Kidney capillary endothelial cell (primary cell): ENCODE results near the gene PIK3R3.
"Not testable (repeated sequence)": the region's sequence is repeated elsewhere in the genome, so short reads cannot be mapped to it uniquely, and the experiment has no call there.

Experiments used
- DNase-seq: peaks from one replicate; pipeline ENCODE4 v3.0.0-alpha.2; 2018; ENCODE audit warnings: low spot score

Gene PIK3R3

DNA sequence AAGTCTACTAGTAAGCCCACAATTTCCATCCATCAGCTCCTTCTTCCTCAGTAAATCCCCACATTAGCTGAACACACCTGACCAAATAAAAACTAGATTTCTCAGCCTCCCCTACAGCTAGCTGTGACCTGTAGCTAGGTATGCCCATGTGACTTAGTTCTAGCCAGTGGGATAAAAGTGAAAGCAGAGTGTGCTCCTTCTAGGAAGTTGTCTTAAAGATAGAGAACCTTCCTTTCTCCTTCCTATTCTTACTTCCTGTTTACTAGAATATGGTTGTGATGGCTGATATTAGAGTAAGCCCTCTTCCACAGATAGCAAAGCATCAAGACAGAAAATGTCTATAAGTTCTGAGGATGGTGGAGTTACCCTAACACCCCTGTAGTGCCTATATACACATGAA lies 67.0 kb downstream of the PIK3R3 start:
- no peak for DNase-seq

DNA sequence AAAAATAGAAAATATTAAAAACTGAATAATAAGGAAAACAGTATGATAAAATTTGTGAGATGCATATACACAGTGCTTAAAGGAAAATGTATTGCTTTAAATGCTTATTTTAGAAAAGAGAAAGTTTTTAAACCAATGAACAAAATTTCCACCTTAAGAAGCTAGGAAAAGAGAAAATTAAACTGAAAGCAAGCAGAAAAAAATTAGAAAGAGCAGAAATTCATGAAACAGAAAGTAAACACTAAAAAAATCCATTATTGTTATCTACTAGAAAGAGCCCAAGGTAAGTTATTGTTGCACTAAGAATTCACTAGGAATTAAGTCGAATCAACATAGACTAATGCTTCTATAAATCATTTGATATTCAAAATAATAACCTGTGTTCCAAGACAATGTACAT lies 67.7 kb downstream of the PIK3R3 start:
- DNase-seq: no peak

DNA sequence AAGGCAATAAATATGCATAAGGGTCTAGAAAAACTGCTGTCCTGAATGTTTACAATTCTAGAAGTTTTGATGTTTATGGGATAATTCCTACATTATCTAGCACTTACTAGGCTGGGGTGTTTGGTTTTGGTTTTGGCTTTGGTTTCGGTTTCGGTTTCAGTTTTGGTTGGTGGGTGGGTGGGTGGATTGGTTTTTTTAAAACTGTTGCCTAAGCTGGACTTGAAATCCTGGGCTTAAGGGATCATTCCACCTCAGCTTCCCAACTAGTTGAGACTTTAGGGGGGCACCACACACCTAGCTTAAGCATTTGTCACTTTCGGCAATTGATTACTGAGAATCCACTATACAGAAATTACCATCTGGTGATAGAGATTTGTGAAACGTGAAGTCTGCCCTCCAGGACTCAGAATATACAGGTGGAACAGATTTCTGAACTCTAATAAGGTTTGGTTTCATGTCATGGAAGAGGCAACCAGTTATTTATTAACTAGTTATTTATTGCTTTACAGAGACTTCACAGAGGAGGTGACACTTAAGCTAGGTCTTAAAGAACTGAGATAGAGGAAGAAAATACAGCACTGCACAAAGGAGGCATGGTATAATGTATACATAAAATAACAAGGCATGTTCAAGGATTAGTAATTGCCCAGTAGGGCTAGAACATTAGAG lies 69.6 kb downstream of the PIK3R3 start:
- no peak for DNase-seq

DNA sequence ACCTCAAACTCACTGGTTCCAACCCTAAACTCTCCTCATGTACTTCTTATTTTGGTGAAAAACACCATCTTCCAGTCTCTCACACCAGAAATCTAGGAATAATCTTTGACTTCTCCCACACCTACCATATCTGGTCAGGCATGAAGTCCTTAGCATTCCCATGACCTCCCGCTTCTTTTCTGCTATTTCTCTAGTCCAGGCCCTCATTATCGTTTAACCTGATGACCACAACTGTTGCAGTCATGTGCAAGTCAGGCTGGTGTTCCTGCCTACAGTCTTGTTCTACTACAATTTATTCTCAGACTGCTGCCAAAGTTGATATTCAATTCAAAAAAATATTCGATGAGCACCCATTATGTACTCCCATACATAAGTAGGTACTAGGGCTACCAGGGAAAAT lies 71.3 kb downstream of the PIK3R3 start:
- no peak for DNase-seq

DNA sequence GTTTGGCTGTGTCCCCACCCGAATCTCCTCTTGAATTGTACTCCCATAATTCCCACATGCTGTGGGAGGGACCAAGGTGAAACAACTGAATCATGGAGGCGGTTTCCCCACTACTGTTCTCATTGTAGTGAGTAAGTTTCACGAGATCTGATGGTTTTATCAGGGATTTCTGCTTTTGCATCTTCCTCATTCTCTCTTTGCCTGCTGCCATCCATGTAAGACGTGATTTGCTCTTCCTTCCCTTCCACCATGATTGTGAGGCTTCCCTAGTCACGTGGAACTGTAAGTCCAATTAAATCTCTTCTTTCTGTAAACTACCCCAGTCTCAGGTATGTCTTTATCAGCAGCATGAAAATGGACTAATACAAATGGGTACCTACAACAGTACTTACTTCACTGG lies 73.5 kb downstream of the PIK3R3 start:
- no peak for DNase-seq

DNA sequence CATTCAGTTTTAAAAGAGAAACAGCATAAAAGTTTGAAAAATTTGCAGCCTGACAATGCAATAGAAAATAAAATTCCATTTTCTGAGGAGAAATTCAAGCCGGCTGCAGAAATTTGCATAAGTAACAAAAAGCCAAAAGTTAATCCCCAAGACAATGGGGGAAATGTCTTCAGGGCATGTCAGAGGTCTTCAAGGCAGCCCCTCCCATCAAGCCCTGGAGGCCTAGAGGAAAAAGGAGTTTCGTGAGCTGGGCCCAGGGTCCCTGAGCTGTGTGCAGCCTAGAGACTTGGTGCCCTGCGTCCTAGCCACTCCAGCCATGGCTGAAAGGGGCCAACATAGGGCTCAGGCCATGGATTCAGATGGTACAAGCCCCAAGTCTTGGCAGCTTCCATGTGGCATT lies 74.6 kb downstream of the PIK3R3 start:
- no peak for DNase-seq

DNA sequence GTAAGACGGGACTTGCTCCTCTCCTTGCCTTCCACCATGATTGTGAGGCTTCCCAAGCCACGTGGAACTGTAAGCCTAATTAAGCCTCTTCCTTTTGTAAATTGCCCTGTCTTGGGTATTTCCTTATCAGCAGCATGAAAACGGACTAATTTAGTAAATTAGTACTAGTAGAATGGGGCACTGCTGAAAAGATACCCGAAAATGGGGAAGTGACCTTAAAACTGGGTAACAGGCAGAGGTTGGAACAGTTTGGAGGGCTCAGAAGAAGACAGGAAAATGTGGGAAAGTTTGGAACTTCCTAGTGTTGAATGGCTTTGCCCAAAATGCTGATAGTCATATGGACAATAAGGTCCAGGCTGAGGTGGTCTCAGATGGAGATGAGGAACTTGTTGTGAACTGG lies 75.2 kb downstream of the PIK3R3 start:
- DNase-seq: not testable (repeated sequence)

DNA sequence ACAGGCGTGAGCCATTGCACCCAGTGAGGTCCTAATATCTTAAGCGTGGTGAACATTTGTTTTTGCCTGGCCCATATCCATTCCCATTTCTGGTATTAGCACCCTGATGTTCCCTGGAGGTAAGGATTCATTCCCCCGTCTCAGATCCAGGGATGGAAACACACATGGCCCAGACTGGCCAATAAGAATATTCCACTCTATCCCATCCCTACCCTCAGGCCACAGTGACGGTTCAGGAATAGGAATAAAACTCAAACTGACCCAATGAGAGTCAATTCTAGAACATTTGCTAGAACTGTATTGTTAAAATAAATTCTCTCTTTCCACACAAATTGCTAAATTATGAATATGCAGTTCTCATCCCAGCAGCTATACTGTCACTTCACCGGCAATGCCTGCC lies 76.1 kb downstream of the PIK3R3 start:
- DNase-seq: no peak

DNA sequence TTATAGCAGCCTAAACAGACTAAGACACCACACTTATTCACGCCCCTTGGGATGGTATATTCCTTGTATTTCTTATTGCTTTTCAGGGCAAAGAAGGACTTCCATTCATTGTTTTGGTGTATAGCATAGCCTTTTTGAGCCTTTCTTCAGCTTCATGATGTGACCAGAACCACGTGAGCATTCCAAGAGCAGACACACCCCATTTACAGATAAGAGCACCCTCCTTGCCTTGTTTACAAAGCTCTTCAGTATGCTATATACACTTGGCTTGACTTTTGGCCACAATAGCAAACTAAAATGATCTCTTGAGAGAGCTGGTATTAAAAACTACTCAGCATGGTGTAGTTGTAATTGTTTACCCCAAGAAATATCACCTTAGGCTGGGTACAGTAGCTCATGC lies 78.7 kb downstream of the PIK3R3 start:
- no peak for DNase-seq

DNA sequence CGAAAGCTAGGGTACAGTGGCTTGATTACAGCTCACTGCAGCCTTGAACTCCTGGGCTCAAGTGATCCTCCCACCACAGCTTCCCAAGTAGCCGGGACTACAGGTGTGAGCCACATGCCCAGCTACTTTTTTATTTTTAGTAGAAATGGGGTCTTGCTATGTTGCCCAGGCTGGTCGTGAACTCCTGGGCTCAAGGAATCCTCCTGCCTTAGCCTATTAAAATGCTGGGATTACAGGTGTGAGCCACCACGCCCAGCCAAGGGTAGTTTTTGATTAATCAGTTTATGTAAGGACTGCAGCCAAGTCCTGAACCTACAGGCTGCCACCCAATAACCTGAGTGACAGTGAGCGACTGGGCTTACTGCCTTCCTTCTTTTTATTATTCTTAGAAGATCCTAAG lies 88.3 kb downstream of the PIK3R3 start:
- DNase-seq: no peak

DNA sequence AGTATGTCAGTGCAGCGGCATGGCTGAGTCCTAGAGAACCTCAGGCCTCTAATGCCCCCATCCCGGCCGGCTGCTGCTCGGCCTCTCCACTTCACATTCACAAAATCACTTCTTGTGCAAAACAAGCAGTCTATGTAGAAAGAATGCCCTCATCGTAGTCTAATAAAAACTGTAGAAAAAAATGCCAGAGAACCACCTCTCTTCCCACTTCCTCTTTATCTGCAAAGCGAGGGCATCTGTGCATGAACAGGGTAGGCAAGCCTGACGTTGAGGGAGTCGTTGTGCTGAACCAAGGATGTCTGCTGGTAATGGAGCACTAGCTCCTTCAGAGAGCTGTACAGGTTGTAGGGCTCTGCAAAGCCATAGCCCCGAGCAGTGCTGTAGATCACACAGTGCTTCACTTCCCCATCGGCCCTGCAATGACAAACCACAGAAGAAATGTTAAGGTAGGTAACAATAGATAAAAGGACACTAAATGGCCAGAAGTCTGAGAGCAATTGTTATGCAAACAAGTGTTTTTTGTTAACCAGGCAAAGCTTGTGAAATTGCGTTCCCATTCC lies 88.9 kb downstream of the PIK3R3 start:
- DNase-seq: no peak

DNA sequence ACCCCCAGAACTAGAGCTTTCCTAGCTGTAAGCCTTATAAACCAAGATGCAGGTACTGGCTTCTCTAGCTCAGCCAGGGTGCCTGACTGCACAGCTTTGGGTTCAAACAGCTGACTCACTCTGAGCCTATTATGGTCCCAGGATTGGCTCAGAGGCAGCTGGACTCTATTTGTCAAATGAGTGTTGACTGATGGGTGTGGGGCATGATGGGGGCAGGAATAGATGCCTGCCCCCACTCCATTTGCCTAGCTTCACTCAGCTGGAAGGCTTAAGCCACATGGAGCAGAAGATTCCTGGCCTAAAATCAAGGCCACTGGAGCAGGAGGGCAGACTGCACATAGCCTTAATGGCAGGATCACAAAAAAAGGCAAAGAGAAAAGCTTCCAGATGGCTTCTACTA lies 90.5 kb downstream of the PIK3R3 start:
- DNase-seq: no peak

DNA sequence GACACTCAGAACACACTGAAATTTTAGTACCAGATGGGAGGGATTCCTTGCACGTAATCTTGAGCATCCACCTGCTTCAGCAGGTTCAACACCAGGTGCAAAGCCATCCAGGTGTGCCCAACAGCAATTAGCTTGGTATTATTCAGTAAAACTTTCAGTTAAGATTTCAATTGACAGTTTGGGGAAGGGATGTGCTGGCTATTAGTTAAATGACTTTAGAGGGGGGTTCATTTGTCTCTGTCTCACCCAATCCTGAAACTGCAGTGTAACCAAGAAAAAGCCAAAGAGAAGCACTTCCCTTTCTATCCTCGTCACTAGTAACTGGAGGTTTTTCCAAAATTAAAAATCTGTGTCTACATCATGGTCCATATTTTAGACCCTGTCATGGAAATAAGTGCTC lies 90.9 kb downstream of the PIK3R3 start:
- no peak for DNase-seq

DNA sequence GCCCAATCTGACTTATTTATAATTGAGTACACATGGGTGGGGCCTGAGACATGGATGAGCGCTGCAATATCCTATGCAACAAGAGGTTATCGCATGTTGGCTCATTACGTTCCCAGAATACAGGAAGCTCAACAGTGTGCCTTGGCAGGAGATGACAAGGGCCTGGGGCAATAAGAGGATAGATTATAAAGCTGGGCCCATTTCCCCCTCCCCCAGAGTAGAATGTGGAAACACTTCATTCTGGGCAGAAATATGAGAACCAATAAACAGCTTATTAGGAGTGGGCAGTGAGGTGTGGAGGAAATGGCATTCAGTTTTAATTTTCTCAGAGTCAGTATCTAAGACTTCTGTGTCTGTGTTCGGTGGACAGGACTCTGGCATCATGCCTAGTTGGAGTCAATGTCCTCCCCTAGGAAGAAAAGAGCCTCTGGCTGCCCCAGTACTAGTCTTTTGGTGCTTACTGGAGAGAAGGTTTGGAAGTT lies 92.8 kb downstream of the PIK3R3 start:
- DNase-seq: peak; percentile 70

DNA sequence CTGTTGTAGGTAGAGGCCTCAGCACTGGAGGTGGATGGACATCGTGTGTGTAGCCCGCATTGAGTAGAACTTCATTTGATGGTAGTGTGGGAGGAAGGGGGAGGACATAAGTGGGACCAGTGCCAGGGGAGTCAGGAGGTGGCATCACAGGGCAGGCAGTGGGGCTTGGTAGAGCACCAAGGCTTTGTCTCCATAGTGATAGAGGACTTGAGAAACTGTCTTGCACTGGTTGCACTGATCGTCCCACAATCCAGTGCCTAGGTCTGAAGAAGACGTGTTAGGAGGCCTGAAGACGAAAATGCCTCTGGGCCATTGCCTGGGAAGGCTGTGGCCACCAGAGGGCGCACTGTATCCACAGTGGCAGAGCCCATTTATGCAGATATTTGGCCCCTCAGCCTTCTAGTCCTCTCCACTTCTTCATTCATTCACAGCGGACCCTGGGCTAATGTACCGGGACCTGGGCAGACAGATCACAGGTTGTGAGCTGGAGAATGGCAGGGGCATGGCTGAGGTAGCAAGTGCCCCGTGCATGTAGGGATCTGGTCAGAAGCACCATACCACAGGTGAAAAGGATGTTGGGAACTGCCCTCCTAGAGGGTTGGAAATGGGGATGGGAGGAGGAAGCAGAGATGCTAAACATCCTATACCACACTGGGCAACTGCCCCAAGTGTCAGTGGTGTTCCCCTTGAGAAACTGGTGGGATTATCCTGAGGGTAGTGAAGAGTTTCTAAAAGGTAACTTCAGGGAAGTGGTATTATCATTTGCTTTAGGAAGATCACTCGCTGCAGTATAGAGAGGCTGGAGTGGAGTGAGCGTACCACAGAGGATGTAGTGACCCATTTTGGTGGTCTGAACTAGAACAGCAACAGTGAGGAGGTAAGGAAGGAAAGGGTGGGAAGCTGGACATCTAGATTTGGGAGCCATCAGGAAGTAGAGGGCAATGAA lies 95.3 kb downstream of the PIK3R3 start:
- DNase-seq: peak; percentile 76

DNA sequence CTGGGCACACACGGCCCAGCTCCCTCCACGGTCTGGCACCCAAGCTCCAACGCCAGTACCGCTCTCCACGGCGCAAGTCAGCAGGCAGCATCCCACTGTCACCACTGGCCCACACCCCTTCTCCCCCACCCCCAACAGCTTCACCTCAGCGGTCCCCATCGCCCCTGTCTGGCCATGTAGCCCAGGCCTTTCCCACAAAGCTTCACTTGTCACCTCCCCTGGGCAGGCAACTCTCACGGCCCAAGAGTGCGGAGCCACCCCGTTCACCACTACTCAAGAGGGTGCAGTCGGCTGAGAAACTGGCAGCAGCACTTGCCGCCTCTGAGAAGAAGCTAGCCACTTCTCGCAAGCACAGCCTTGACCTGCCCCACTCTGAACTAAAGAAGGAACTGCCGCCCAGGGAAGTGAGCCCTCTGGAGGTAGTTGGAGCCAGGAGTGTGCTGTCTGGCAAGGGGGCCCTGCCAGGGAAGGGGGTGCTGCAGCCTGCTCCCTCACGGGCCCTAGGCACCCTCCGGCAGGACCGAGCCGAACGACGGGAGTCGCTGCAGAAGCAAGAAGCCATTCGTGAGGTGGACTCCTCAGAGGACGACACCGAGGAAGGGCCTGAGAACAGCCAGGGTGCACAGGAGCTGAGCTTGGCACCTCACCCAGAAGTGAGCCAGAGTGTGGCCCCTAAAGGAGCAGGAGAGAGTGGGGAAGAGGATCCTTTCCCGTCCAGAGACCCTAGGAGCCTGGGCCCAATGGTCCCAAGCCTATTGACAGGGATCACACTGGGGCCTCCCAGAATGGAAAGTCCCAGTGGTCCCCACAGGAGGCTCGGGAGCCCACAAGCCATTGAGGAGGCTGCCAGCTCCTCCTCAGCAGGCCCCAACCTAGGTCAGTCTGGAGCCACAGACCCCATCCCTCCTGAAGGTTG lies 97.6 kb downstream of the PIK3R3 start:
- DNase-seq: no peak

DNA sequence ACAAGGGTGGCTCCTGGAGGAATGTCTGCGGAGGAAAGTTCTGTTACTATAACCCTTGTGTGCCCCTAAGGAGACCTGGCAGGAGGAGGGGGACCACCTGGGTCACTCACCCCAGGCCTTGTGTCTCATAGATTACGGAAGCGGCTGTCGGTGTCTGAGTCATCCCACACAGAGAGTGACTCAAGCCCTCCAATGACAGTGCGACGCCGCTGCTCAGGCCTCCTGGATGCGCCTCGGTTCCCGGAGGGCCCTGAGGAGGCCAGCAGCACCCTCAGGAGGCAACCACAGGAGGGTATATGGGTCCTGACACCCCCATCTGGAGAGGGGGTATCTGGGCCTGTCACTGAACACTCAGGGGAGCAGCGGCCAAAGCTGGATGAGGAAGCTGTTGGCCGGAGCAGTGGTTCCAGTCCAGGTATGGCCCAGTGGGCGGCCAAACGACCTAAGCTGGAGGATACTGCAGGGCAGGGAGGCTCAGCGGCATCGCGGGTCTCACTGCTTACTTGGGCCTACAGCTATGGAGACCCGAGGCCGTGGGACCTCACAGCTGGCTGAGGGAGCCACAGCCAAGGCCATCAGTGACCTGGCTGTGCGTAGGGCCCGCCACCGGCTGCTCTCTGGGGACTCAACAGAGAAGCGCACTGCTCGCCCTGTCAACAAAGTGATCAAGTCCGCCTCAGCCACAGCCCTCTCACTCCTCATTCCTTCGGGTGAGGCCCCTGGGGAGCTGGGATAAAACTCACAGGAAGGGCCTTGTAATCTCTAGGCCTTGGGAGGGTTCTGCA lies 101.4 kb downstream of the PIK3R3 start:
- DNase-seq: no peak

DNA sequence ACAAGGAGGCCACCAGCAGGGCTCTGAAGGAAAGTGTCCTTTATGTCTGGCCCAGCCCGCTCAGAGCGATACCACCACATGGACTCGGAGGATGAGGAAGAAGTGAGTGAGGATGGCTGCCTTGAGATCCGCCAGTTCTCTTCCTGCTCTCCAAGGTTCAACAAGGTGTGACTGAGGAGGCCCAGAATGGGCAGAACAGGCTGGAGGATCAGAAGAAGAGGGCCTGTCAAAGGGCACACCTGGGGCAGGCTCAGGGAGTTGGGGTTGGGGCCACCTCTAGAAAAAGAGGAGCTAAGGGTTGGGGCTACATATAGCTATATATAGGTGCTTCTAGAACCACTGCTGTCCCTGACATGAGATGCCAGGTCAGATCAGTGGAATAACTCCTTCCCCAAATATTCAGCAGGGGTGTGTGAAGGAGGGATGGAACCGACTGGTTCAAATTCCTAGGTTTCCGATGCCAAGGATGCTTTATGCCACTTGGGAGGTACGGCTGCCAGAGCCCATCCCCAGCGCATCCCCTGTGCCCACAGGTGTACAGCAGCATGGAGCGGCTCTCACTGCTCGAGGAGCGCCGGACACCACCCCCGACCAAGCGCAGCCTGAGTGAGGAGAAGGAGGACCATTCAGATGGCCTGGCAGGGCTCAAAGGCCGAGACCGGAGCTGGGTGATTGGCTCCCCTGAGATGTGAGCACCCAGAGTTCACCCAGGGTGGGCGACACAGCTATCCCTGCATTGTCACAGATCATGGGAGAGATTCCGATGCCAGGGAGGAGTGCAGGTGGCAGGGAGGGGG lies 102.2 kb downstream of the PIK3R3 start:
- DNase-seq: no peak

DNA sequence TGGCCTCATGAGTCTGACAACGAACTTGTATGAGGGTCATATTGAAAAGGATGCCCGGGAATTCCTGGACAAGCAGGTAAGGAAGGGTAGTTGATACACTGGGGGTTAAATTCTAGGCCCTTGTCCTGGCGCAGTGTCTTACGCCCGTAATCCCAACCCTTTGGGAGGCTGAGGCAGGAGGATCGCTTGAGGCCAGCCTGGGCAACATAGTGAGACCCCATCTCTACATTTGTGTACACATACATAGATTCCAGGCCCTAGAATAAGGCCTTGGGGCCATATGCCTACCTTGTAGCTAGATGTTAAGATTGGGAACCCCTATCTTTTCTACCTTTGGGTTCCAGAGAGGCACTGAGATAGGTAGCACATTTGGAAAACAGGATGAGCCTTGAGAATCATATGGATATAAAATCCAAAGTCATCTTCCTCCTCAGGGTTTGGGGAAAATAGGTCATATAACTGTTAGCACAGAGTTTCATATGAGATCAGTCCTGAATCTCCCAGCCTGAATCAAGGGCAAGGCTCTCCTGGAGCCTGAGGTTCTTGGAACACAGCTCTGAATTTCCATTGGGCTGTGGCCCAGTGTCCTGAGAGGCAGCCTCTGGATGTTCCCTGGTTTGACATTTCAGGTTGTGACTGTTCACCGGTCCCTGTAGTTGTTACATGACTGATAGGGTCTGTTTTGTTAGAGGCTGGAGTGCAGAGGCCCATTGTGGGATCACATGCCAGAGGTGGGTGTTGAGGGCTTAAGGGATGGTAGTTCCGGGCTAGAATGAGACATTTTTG lies 104.4 kb downstream of the PIK3R3 start:
- no peak for DNase-seq

DNA sequence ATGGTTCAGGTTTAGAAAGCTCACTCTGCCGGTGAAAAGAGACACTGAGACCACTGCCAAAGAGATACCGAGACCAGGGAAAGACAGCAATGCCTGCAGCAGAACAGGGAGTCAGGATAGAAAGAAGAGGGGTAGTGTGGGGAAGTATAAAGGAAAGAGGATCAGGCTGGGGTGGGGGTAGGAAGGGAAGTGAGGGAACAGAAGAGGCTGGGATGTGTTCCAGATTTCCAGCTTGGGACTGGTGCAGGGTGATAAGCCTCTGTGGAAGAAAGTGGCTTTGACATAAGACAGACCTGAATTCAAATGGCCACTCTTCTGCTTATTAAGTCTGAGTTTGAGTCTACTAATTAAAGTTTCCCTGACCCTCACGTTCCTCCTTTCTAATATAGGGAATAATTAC lies 105.9 kb downstream of the PIK3R3 start:
- no peak for DNase-seq
